Measurements from ENCODE around the gene VWF.

The VWF gene

GRCh38 chr12:6067152-6067916 lies 57.1 kb downstream of the VWF start:
- Histone ChIP-seq H3K27ac (ENCODE audit: low read length, poor library complexity, severe bottlenecking) (no peak overlapping the region), H4K8ac (ENCODE audit: low read length) (no peak overlapping the region)
- WGBS = 68% methylated on average over 14 of the region's 16 CpGs

GRCh38 chr12:6066651-6067050 lies 57.8 kb downstream of the VWF start:
- Histone ChIP-seq H3K4ac (ENCODE audit: low read depth in 1 of 2, low read length in 2 of 2) (peak overlapping the region in 1 of 2 experiments; percentile 58), H3K9ac (ENCODE audit: low read length) (no peak overlapping the region), H3K14ac (ENCODE audit: low read length in 2 of 2) (no peak overlapping the region), H3K36me3 (ENCODE audit: control insufficient read depth in 1 of 2, insufficient read depth in 2 of 2, low read depth in 1 of 2, low read length in 2 of 2) (no peaks in the 10 kb centered on the region), H4K91ac (ENCODE audit: low read length) (peak overlapping the region; percentile 47), H3K79me1 (replicated peaks; ENCODE audit: low read length, poor library complexity, severe bottlenecking) (no peaks in the 10 kb centered on the region), H3K23ac (ENCODE audit: low read length in 2 of 2) (no peak overlapping the region), H2AK5ac (ENCODE audit: low read length, severe bottlenecking) (no peak overlapping the region), H3K4me1 (ENCODE audit: control insufficient read depth, insufficient read depth, low read depth, low read length) (peaks cover 10% of the 10 kb centered on the region), H3K4me2 (ENCODE audit: low read length, poor library complexity, severe bottlenecking) (no peak overlapping the region), H3K27me3 (ENCODE audit: control insufficient read depth in 1 of 2, insufficient read depth in 1 of 2, low read length in 2 of 2) (no peaks in the 10 kb centered on the region), H3K4me3 (ENCODE audit: insufficient read depth in 1 of 2, low read depth in 1 of 2, low read length in 2 of 2) (no peak overlapping the region), H3K9me3 (ENCODE audit: control insufficient read depth, low read length) (no peaks in the 10 kb centered on the region), H3K18ac (ENCODE audit: low read depth in 1 of 2, low read length in 2 of 2) (no peak overlapping the region), H2BK12ac (ENCODE audit: low read length in 2 of 2) (peak overlapping the region; percentile 42 to 79), H2BK5ac (ENCODE audit: low read depth, low read length, poor library complexity, severe bottlenecking) (no peak overlapping the region), H2BK15ac (ENCODE audit: low read depth, poor library complexity, severe bottlenecking) (no peak overlapping the region), H3K27ac (ENCODE audit: low read length, poor library complexity, severe bottlenecking) (no peak overlapping the region), H2BK120ac (ENCODE audit: low read depth, low read length) (no peak overlapping the region), H2AFZ (ENCODE audit: low read depth, low read length) (no peak overlapping the region), H4K8ac (ENCODE audit: low read length) (no peak overlapping the region)
- DNase-seq = no peak
- 100% methylated on average over 1 of the region's 1 CpG for WGBS

More at GRCh38 chr12:6067152-6067916, 57.1 kb downstream of the VWF start:
- Histone ChIP-seq H3K27me3 (ENCODE audit: control insufficient read depth in 1 of 2, insufficient read depth in 1 of 2, low read length in 2 of 2) (no peaks in the 10 kb centered on the region), H2BK120ac (ENCODE audit: low read depth, low read length) (no peak overlapping the region), H2BK5ac (ENCODE audit: low read depth, low read length, poor library complexity, severe bottlenecking) (no peak overlapping the region), H3K4me2 (ENCODE audit: low read length, poor library complexity, severe bottlenecking) (no peak overlapping the region), H3K79me1 (replicated peaks; ENCODE audit: low read length, poor library complexity, severe bottlenecking) (no peaks in the 10 kb centered on the region), H2AFZ (ENCODE audit: low read depth, low read length) (no peak overlapping the region), H3K23ac (ENCODE audit: low read length in 2 of 2) (no peak overlapping the region), H3K4ac (ENCODE audit: low read depth in 1 of 2, low read length in 2 of 2) (no peak overlapping the region), H2BK15ac (ENCODE audit: low read depth, poor library complexity, severe bottlenecking) (no peak overlapping the region), H3K36me3 (ENCODE audit: control insufficient read depth in 1 of 2, insufficient read depth in 2 of 2, low read depth in 1 of 2, low read length in 2 of 2) (no peaks in the 10 kb centered on the region), H4K91ac (ENCODE audit: low read length) (no peak overlapping the region), H3K4me3 (ENCODE audit: insufficient read depth in 1 of 2, low read depth in 1 of 2, low read length in 2 of 2) (no peak overlapping the region), H2BK12ac (ENCODE audit: low read length in 2 of 2) (peak overlapping the region in 1 of 2 experiments; percentile 83), H3K14ac (ENCODE audit: low read length in 2 of 2) (peak overlapping the region in 1 of 2 experiments; percentile 57), H2AK5ac (ENCODE audit: low read length, severe bottlenecking) (peak overlapping the region; percentile 29), H3K9ac (ENCODE audit: low read length) (no peak overlapping the region), H3K4me1 (ENCODE audit: control insufficient read depth, insufficient read depth, low read depth, low read length) (peaks cover 10% of the 10 kb centered on the region), H3K18ac (ENCODE audit: low read depth in 1 of 2, low read length in 2 of 2) (peak overlapping the region in 1 of 2 experiments; percentile 88), H3K9me3 (ENCODE audit: control insufficient read depth, low read length) (no peaks in the 10 kb centered on the region)
- DNase-seq = no peak

- Histone ChIP-seq H4K8ac (ENCODE audit: low read length) (no peak overlapping the region), H3K23ac (ENCODE audit: low read length in 2 of 2) (no peak overlapping the region), H3K27me3 (ENCODE audit: control insufficient read depth in 1 of 2, insufficient read depth in 1 of 2, low read length in 2 of 2) (no peaks in the 10 kb centered on the region), H3K9me3 (ENCODE audit: control insufficient read depth, low read length) (no peaks in the 10 kb centered on the region), H3K14ac (ENCODE audit: low read length in 2 of 2) (peak overlapping the region in 1 of 2 experiments; percentile 22), H3K27ac (ENCODE audit: low read length, poor library complexity, severe bottlenecking) (no peak overlapping the region), H2AFZ (ENCODE audit: low read depth, low read length) (no peak overlapping the region), H3K9ac (ENCODE audit: low read length) (no peak overlapping the region), H3K4me1 (ENCODE audit: control insufficient read depth, insufficient read depth, low read depth, low read length) (peaks cover 12% of the 10 kb centered on the region), H4K91ac (ENCODE audit: low read length) (peak overlapping the region; percentile 5), H3K4me2 (ENCODE audit: low read length, poor library complexity, severe bottlenecking) (no peak overlapping the region), H2BK15ac (ENCODE audit: low read depth, poor library complexity, severe bottlenecking) (no peak overlapping the region), H2BK5ac (ENCODE audit: low read depth, low read length, poor library complexity, severe bottlenecking) (no peak overlapping the region), H3K18ac (ENCODE audit: low read depth in 1 of 2, low read length in 2 of 2) (peak overlapping the region in 1 of 2 experiments; percentile 13), H3K4me3 (ENCODE audit: insufficient read depth in 1 of 2, low read depth in 1 of 2, low read length in 2 of 2) (no peak overlapping the region), H2BK120ac (ENCODE audit: low read depth, low read length) (no peak overlapping the region), H2BK12ac (ENCODE audit: low read length in 2 of 2) (peak overlapping the region in 1 of 2 experiments; percentile 80), H3K4ac (ENCODE audit: low read depth in 1 of 2, low read length in 2 of 2) (no peak overlapping the region), H2AK5ac (ENCODE audit: low read length, severe bottlenecking) (no peak overlapping the region), H3K79me1 (replicated peaks; ENCODE audit: low read length, poor library complexity, severe bottlenecking) (no peaks in the 10 kb centered on the region), H3K36me3 (ENCODE audit: control insufficient read depth in 1 of 2, insufficient read depth in 2 of 2, low read depth in 1 of 2, low read length in 2 of 2) (no peaks in the 10 kb centered on the region)
- WGBS = 82% methylated on average over 5 of the region's 5 CpGs
- no peak for DNase-seq
Measured at GRCh38 chr12:6065863-6066199, 58.6 kb downstream of the VWF start.

- H2BK15ac ChIP-seq (ENCODE audit: low read depth, poor library complexity, severe bottlenecking) = no peak overlapping the region
- H3K4ac ChIP-seq (ENCODE audit: low read depth in 1 of 2, low read length in 2 of 2) = no peak overlapping the region
- no peak for DNase-seq
- no peak overlapping the region for H2BK5ac ChIP-seq (ENCODE audit: low read depth, low read length, poor library complexity, severe bottlenecking)
- no peak overlapping the region for H3K23ac ChIP-seq (ENCODE audit: low read length in 2 of 2)
- no peaks in the 10 kb centered on the region for H3K36me3 ChIP-seq (ENCODE audit: control insufficient read depth in 1 of 2, insufficient read depth in 2 of 2, low read depth in 1 of 2, low read length in 2 of 2)
- no peak overlapping the region for H3K9ac ChIP-seq (ENCODE audit: low read length)
- H4K91ac ChIP-seq (ENCODE audit: low read length) = peak overlapping the region; percentile 36
- no peaks in the 10 kb centered on the region for H3K9me3 ChIP-seq (ENCODE audit: control insufficient read depth, low read length)
- H3K27ac ChIP-seq (ENCODE audit: low read length, poor library complexity, severe bottlenecking) = no peak overlapping the region
- peak overlapping the region in 1 of 2 experiments; percentile 50 for H3K18ac ChIP-seq (ENCODE audit: low read depth in 1 of 2, low read length in 2 of 2)
- no peak overlapping the region for H3K14ac ChIP-seq (ENCODE audit: low read length in 2 of 2)
- no peaks in the 10 kb centered on the region for H3K79me1 ChIP-seq (replicated peaks; ENCODE audit: low read length, poor library complexity, severe bottlenecking)
- no peak overlapping the region for H3K4me3 ChIP-seq (ENCODE audit: insufficient read depth in 1 of 2, low read depth in 1 of 2, low read length in 2 of 2)
- H3K4me2 ChIP-seq (ENCODE audit: low read length, poor library complexity, severe bottlenecking) = no peak overlapping the region
- H2AK5ac ChIP-seq (ENCODE audit: low read length, severe bottlenecking) = no peak overlapping the region
- H3K4me1 ChIP-seq (ENCODE audit: control insufficient read depth, insufficient read depth, low read depth, low read length) = peaks cover 12% of the 10 kb centered on the region
- no peak overlapping the region for H2BK120ac ChIP-seq (ENCODE audit: low read depth, low read length)
- no peak overlapping the region for H2AFZ ChIP-seq (ENCODE audit: low read depth, low read length)
- H4K8ac ChIP-seq (ENCODE audit: low read length) = no peak overlapping the region
- 84% methylated on average over 8 of the region's 8 CpGs for WGBS
- H2BK12ac ChIP-seq (ENCODE audit: low read length in 2 of 2) = peak overlapping the region in 1 of 2 experiments; percentile 76
- no peaks in the 10 kb centered on the region for H3K27me3 ChIP-seq (ENCODE audit: control insufficient read depth in 1 of 2, insufficient read depth in 1 of 2, low read length in 2 of 2)
Measured at GRCh38 chr12:6065131-6065862, 59.2 kb downstream of the VWF start.

All from mesenchymal stem cell (in vitro differentiated cells and primary cell).